GM03348 (cell line): ENCODE measurements around the gene TBC1D22A.

Source experiments
- DNase-seq: peaks from one replicate; pipeline ENCODE4 v3.0.0; 2012; ENCODE audit warnings: low spot score

The TBC1D22A gene

DNA sequence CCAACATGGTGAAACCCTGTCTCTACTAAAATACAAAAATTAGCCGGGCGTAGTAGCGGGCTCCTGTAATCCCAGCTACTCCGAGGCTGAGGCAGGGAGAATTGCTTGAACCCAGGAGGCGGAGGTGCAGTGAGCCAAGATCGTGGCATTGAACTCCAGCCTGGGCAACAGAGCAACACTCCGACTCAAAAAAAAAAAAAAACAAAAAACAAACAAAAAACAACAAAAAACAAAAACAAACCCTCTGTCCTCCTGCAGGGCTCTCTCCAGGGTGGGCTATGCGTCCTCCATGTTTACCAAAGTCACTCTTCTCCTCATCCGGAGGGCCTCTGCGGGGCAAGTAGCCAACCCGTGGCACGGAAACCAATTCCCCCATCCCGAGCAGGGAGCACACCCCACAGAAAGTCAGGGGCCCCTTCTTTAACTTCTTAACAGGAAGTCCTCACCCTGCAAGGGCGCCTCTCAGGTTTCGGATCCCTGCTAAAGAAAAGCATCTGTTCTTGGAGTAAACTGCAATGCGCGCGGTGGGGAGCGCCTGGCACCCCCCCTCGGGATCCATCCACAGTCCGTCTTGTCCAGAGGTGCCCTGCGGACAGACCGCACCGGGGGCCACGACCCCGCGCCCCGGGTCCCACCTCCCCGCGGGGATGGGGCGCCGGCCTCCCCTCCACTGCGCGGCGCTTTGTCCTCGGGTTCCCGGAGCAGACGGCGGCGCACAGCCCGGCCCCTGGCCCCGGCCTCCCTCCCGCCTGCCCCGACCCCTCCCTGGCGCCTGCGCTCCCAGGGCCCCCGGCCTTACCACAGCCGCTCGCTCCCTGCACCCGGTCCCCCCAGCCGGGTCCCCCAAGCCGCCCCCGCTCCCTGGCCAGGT is 25.1 kb upstream of the TBC1D22A start:
- peak; percentile 74 for DNase-seq

DNA sequence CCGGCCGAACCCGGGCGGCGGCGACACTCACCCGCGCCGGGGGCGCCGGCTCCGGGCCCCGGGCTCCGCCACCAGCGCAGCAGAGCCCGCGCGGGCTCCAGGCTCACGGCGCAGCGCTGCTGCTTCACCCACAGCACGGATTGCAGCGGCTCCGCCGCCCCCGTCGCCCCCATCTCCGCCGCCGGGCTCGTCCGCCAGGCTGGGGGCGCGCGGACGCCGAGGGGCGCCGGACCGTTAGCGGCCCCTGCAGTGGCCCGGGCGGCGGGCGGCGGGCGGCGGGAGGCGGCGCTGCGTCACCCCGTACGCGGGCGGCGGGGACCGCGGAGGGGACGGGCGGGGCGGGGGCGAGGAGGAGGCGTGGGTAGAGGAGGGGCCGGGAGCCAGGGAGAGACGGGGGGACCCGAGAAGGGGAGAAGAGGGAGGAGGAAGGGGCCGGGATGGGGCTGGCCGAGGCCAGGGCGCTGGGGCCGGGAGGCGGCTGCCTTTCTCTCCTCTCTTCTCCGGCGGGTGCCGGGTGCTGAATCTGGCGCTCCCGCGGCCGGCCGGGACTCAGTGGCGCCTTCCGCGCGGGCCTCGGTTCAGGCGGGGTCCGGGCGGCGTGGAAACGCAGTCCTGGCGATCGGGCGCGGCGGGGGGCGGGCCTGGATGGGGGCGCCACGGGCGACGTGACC is 24.3 kb upstream of the TBC1D22A start, which contains the start of gene CERK:
CERK (minus strand) TSS at position 277 of the 671 bp plus-strand sequence; CDS start at position 173, 104 bp downstream.
- DNase-seq: peak; percentile 96

DNA sequence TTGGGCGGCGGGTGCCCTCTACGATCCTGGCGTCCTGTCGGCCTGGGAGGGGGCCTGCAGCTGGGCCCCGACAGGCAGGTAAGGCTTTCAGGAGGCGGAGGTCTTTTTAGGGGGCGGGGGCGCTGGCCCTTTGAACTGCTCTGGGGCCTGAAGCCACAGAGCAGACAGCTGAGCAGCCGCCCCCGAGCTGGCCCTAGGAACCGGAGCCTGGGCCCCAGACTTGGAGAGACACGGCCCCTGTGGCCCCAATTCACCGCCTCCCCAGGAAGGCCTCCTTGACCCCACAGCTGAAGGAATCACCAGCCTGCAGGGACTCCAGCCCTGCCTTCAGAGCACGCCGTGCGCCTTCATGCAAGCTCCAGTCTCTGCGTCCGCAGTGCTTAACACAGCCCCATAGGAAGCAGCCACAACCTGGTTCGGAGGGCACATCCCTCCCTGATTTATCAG is 23.8 kb upstream of the TBC1D22A start:
- peak; percentile 50 for DNase-seq

DNA sequence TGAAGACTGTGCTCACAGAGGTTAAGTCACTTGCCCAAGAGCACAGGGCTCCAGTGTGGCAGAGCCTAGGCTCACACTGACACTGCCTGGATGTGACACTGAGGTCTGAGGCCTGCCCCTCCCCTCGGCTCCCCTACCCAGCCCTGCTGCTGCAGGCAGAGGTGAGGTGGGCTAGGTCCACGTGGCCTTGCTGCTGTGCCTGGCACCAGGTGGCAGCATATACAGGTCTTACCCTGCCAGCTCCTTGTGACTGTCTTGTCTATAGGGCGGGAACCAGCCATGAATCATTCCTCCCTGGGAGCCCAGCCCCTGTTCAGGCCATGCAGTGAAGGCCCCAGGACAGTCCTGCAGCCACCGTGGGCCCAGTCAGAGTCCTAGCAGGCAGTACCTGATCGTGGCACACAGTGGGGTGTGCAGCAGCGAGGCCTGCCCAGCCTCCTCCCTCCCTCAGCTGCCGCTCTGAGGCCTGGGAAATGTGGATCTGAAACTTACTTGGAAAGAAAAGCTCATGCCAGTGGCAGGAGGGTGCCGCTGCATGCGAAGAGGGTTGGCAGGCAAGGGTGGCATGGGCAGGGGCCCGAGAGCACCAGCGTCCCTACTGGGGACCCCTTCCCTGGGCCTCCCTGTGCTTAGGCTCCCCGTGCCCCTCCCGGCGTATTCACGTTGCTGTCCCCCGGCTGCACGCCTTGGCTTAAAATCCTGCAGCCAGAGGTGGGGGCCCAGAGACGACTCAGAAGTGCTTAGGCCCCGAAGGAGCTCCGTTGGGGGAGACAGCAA is 23.2 kb upstream of the TBC1D22A start:
- no peak for DNase-seq

DNA sequence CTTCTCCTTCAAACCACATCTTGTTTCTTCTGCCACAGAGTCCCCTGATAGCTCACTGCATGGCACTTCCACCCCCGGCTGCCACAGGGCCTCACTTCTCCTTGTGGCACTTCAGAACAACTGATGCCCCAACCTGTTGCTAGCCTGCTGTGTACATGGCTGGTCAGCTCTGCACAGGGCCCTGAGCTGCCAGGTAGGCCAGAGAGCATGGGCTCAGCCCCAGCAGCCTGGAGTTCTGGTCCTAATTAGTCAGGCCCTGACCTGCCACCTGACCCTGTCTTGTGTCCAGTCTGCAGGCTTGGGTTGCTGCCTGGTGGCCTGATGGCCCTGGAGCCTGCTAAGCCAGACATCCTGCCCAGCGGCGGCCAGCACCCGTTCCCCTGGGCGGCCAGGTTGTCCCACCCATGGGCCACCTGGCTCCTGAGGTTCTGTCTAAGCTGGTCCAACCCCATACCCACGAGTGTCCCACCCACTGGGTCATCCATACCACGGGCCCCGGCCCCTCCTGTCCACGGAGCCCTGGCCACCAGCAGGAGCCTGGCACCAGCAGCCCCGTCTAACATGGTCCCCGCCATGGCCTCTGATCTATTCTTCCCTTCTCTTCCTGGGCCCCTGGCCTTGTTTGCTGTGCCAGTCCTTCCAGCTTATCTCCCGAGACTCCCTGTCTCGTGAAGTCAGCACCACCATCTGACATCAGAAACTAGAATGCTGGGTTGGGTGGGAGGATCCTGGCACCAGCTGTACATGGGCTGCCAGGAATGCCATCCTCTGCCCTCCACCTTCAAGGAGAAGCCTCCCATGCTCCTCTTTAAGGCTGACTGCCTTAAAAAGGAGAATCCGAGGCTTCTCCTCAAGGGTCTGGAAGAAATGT is 21.3 kb upstream of the TBC1D22A start:
- DNase-seq: no peak

DNA sequence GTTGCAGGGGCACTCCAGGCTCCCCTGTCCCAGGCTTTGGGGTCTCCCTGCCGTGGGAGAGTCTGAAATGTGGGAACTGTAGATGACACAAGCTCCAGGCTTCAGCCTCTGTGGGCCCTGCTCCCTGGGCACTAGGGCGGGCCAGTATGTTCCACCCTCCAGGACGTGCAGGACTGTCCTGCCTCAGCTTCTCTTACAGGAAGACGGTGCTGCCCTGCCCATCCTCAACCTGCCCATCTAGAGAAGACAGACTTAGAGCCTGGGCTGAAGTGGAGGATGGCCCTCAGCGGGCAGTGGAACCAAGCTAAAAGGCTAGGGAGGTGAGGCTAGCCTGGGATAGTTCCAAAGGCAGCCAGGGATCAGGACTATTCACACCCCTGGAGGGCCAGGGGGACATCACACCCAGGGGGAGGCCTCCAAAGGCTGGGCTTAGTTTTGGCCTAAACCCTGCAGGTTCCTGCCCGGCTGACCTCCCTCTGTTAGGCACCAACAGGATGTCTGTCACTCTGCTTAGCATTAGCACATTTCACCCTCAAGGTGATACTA is 20.4 kb upstream of the TBC1D22A start:
- DNase-seq: no peak

DNA sequence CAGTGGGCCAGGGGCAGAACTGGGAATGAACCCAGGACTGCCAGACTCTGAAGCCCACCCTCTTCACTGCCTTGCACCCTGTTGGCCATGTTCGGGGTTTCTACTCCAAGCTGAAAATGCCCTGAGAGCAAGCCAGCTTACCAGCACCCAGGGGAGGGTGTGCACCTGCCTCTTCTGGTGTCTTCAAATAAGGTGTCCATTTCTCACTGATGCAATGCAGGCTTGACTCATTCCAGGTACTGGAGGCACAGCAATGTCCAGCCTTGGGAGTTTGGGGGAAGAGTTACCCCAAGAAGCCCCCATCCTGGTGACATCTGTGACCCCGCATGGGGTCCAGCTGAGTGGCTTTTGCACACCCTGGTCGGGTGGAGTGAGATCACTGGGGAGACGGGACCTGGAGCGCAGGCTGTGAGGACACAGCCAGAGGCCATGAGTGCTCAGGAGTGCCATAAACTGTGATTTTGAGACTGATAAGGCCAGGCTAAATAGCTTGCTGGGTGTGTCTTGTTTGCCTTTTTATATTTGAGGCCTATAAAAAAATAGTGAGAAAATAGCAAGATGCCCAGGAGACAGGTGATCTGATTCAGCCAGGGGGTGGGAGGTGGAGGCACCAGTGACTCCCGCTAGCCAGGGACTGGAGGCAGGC is 19.8 kb upstream of the TBC1D22A start:
- no peak for DNase-seq

DNA sequence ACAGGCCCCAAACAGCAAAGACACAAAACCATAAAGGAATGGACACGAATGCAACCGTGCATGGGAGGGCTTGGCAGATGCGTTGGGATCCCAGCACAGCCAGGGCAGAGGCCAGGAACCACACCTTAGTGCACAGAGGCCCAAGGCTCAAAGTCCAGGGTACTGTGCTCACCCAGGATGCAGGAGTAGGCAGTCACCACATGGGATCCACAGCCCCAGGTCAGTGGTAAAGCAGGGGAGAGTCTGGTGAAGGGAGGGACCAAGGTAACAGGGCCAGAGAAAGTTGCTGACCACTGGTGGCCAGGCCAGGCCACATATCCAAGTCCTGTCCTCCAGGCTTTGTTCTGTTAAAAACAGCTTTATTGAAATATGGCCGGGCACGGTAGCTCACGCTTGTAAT is 17.9 kb upstream of the TBC1D22A start:
- no peak for DNase-seq

DNA sequence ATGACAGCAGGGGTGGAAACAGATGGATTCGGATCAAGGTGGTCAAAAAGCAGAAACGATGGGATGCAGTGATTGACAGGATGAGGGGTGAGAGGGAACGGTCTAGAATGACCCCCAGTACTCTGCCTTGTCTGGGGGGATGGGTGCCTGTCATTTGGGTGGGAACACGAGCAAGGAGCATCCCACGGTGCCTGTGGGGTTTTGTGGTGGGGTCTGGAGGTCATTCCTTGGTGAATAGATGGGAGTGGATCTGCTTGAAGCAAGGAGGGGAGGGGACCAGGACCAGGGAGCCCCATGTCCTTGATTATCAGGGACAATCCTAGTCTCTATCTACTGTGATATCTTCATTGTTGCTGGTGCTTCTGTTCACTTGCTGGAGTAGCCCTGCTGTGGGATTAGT is 16.3 kb upstream of the TBC1D22A start:
- DNase-seq: no peak

DNA sequence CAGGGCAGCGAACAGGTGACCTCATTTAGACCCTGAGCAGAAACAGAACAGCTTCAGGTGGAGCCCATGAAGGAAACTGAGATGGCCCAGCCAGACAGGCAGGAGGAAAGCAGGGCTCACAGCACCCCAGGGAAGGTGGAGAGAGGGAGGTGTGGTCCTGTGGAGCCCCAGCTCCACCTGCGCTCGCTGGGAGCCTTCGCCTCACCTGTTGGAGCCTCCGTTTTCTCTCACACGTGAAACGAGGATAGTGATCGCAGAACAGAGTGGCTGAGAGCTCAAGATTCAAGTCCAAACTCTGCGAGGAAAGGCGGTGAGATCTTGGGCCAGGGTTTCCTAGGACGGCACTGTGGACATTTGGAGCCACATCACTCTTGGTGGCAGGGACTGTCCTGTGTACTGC is 15.8 kb upstream of the TBC1D22A start:
- no peak for DNase-seq

DNA sequence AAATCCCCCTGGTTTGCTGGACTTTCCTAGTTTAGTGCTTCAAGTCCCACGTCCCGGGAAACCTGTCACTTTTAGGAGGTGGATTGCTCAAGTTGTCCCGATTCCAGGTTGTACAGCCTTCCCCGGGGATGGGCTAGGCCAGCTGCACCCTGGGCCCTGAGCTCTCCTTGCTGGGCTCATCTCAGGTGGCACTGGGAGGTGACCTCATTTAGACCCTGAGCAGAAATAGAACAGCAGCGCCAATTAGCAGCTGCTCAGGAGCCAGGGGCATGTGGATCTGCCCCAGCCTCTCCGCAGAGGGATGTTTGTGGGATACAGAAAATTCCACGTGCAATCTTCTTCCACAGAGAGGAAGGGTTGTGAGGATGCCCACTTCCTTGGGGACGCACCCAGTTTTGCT is 14.8 kb upstream of the TBC1D22A start:
- no peak for DNase-seq

DNA sequence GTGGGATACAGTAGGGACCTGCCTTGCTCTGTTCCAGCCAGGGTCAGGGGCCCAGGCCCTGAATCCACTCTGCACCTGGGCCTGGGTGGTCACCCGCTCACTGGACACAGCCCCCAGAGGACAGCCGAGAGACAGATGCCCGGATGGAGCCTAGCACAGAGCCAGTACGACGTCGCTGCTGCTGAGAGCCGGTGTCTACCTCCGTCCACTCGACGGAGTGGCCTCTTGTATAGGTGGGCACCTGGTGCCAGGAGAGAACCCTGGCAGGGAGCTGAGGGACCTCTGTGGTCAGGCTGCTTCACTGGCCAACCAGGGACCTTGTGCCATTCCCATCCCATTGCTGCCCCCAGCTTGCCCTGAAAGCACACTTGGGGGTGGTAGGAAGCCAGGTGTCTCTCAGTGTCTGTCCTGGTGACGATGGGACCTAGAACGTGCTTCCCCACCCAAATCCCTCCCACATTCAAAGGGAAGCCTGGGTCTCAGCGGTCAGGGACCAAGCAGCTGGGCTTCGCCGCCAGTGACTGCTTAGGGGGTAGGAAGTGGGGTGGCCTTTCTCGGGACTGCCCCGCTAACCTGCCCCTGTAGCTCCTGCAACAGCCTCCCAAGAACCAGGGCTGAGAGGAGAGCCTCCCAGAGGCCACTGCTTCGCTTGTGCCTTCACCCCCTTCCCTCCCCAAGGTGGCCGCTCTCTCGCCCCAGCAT is 14.1 kb upstream of the TBC1D22A start:
- no peak for DNase-seq

DNA sequence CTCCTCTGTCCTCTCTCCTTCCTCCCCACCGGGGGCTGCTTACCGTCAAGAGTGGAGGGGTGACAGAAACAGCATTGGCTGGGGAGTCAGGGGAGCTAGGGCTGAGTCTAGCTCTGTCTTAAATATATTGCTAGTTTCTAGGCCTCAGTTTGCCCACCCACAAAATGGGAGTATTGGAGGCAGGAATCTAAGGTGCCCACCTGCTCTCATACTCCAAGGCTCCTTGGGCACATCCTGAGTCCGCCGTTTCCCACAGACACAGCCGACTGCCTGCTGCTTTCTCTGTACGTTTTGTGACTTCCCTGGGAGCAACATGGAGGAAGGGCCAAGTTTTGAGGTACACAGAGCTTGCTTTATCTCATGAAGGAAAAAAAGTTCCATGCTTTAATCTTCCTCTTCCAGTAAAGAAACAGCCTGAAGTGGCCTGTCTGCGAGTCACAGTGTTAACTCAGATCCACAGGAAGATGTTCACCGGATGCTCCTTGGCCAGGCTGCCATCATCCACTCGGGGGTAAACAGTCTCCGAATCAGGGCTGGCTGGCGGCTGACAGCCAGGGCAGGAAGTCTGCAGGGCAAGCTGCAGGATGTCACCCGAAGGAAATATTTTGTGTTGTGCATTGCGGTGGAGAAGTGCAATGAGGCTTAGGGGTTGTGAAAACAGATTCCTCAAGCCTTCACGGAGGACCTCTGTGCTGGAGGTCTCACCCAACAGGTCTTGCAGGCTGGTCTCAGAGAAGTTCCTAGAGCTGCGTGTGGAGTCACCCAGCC is 13.4 kb upstream of the TBC1D22A start:
- peak; percentile 56 for DNase-seq

DNA sequence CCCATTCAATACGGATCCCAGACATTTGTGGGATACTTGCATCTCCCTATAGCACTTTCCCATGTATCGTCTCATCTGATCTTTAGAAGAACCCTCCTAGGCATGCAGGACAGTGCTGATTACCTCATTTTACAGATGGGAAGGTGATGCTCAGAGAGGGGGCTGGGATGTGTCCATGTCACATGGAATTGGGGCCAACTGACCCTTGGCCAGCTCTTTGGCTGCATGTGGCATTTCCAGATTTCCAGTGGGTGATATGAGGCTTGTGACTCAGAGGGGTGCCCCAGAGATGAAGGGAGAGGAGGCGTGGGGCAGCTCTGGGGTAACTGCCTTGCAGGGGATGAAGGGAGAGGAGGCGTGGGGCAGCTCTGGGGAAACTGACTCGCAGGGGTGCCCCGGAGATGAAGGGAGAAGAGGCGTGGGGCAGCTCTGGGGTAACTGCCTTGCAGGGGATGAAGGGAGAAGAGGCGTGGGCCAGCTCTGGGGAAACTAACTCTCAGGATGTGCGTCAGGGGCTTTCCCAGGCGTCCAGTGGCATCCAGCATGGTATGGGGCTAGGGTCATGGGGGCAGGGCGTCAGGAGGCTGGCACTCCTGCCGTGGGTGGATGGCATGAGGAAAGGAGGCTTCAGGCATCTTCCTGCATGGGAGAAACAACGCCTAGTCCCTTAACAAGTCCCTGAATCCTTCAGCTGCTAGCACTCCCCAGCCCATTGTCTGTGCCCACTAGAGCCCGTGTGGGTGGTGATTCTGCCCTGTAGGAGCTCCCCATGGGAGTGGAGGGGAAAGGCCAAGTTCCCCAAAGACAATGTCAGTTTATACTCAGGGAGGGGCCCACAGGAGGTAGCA is 12.5 kb upstream of the TBC1D22A start:
- no peak for DNase-seq

DNA sequence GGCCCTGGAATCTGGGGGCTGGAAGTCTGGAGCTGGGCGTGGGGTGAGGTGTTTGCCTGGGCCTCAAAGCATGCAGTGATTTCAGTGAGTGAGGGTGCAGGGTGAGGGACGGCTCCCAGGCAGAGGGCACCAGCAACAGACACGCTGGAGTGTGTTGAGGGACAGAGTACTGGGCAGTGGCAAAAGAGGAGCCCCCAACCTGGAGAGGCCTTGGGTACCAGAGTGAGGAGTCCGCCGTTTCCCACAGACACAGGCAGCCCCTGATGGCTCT is 12.0 kb upstream of the TBC1D22A start:
- no peak for DNase-seq

DNA sequence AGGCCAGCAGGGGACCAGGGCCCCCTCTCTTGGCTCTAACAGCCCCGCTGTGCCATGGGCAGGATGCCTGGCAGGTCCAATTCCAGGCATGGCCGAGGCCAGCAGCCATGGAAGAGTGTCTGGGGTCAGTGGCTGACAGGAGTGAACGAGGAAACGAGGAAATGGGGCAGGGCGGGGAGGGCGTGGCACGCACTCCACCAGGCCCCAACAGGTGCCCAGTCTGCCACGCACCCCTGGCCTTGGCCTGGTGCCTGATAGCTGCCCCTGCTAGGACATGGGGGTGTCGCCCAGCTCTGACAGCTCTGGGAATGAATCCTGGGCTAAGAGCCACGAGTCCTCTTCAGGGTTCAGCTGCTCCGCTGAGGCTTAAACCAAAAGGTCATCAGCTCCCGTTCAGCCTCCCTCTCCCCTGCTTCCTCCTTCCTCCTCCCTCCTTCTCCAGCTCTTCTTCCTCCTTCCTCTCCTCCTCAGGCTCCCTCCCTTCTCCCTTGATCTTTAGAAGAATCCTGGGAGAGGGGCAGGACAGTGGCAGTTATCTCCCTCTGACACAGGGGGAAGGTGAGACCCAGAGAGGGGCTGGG is 11.5 kb upstream of the TBC1D22A start:
- DNase-seq: no peak

DNA sequence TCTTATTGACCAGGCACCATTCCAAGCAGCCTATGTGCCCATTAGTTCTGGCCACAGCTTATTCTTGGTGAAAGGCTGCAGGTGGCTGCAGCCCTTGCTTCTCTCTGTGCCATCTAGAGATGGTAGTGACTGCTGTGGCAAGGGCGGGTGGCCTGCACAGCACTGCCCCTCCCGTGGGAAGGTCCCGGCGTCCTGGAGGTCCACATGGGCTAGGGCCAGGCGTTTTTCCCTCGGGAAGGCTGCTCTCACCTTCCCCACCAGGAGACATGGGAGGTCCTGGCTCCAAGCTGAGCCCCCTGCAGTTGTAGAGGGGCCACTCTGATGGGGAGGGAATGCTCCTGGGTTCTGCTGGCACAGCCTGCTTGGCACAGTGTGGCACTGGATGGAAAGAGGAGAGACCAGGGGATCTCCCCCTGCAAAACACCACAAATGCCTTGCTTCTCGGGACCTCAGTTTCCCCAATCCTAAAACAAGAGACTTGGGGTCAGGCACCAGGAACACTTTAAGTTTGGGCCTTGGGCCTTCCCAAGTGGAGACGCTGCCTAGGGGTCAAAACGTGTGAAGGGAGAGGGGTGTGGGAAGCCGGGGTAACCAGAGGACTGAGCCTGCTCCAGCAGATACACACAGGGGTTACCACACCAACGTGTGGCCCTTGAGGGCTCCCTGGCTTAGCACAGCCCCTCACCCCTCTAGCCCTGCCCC is 10.0 kb upstream of the TBC1D22A start:
- DNase-seq: no peak

DNA sequence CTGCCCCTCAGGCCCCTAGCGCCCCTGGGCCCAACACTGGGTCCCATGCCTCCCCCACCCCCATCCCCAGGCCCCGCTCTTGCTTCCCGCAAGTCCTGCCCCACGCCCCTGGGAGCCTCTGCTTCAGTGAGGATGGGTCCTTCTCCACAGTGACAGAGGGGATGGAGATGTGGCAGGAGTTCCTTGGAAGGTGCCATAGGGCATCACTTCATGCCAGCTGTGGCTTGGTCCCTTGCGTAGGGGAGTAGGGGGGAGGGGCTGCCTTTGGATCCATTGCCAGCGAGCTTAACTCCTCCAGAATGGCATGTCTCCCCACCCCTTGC is 9.5 kb upstream of the TBC1D22A start:
- DNase-seq: no peak
